OCI-LY3 (cell line): ENCODE measurements around the gene BACH1.

ENCODE experiments used
- EZH2phosphoT487 ChIP-seq: fragments of 200-600 bp; shearing (Covaris generic); IDR thresholded peaks from 2 replicates; pipeline ENCODE4 v1.6.1; 2018; ENCODE audit warnings: antibody characterized with exemption, mixed run types, low read depth
- TF ChIP-seq, protein P1 (sequence below): fragments of 200-600, 300-600 bp; sonication (generic); IDR thresholded peaks from 2 replicates; pipeline ENCODE4 v1.5.1; 2014; ENCODE audit warnings: antibody characterized with exemption, low read length, low read depth

DNA sequence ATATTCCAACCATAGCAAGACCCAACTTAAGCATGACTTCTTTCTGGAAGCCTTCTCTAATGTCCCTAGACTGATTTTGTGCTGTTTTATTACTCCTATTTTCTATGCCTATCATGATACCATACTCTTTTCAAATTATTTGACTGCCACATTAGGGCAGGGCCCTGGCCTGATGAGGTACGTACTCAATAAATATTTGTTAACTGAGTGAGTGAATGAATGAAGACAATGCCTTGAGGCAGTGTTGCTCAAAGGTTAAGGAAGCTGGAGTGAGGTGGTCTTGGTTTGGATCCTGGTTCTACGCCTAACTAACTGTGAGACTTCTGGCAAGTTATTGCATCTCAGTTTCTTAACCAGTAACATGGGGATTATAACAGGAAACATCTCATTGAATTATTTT, 38.3 kb upstream of the BACH1 start:
- TF ChIP-seq, protein P1, sequence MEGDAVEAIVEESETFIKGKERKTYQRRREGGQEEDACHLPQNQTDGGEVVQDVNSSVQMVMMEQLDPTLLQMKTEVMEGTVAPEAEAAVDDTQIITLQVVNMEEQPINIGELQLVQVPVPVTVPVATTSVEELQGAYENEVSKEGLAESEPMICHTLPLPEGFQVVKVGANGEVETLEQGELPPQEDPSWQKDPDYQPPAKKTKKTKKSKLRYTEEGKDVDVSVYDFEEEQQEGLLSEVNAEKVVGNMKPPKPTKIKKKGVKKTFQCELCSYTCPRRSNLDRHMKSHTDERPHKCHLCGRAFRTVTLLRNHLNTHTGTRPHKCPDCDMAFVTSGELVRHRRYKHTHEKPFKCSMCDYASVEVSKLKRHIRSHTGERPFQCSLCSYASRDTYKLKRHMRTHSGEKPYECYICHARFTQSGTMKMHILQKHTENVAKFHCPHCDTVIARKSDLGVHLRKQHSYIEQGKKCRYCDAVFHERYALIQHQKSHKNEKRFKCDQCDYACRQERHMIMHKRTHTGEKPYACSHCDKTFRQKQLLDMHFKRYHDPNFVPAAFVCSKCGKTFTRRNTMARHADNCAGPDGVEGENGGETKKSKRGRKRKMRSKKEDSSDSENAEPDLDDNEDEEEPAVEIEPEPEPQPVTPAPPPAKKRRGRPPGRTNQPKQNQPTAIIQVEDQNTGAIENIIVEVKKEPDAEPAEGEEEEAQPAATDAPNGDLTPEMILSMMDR: no peak
- no peak for TF ChIP-seq EZH2phosphoT487
